HEK293 (cell line): ENCODE results near the gene GDF2.

Source experiments
- CTCF ChIP-seq: fragments of 450-650 bp; formaldehyde crosslinking; IDR thresholded peaks from 2 replicates; pipeline ENCODE4 v1.5.1; 2016; ENCODE audit warnings: missing biosample characterization, missing genetic modification characterization
- EGR2 ChIP-seq: fragments of 450-650 bp; formaldehyde crosslinking; IDR thresholded peaks from 2 replicates; pipeline ENCODE4 v1.5.1; 2016; ENCODE audit warnings: low read depth, missing biosample characterization, missing genetic modification characterization
- ELK4 ChIP-seq: IDR thresholded peaks from 2 replicates; pipeline ENCODE4 v1.6.1; 2011; ENCODE audit warnings: mild to moderate bottlenecking, low read depth, low read length, borderline replicate concordance
- HIC1 ChIP-seq: fragments of 450-650 bp; formaldehyde crosslinking; IDR thresholded peaks from 2 replicates; pipeline ENCODE4 v1.5.1; 2016; ENCODE audit warnings: missing biosample characterization, missing genetic modification characterization
- HOXC10 ChIP-seq: sonication (generic); formaldehyde crosslinking; IDR thresholded peaks from 2 replicates; pipeline ENCODE4 v1.8.1; 2023; ENCODE audit warnings: mild to moderate bottlenecking, missing genetic modification reagents
- KLF8 ChIP-seq: fragments of 450-650 bp; formaldehyde crosslinking; IDR thresholded peaks from 2 replicates; pipeline ENCODE4 v1.5.1; 2016; ENCODE audit warnings: missing biosample characterization, missing genetic modification characterization
- PRDM6 ChIP-seq: fragments of 450-650 bp; formaldehyde crosslinking; IDR thresholded peaks from 2 replicates; pipeline ENCODE4 v1.5.1; 2017; ENCODE audit warnings: missing biosample characterization, missing genetic modification characterization
- REPIN1 ChIP-seq: fragments of 450-650 bp; formaldehyde crosslinking; IDR thresholded peaks from 2 replicates; pipeline ENCODE4 v1.5.1; 2017; ENCODE audit warnings: missing biosample characterization, missing genetic modification characterization, low read depth
- REST ChIP-seq: fragments of 450-650 bp; formaldehyde crosslinking; IDR thresholded peaks from 2 replicates; pipeline ENCODE4 v1.5.1; 2016; ENCODE audit warnings: missing biosample characterization, missing genetic modification characterization
- SALL2 ChIP-seq: fragments of 450-650 bp; formaldehyde crosslinking; IDR thresholded peaks from 2 replicates; pipeline ENCODE4 v1.5.0; 2017; ENCODE audit warnings: missing biosample characterization, mild to moderate bottlenecking, missing genetic modification characterization, borderline replicate concordance
- SCRT2 ChIP-seq: fragments of 450-650 bp; formaldehyde crosslinking; IDR thresholded peaks from 2 replicates; pipeline ENCODE4 v1.5.1; 2016; ENCODE audit warnings: missing biosample characterization, missing genetic modification characterization
- ZBTB26 ChIP-seq: fragments of 450-650 bp; formaldehyde crosslinking; optimal IDR thresholded peaks from 2 replicates; pipeline ENCODE3; 2016; ENCODE audit warnings: missing biosample characterization, mild to moderate bottlenecking, missing genetic modification characterization
- ZNF169 ChIP-seq: fragments of 450-650 bp; formaldehyde crosslinking; IDR thresholded peaks from 2 replicates; pipeline ENCODE4 v1.5.1; 2016; ENCODE audit warnings: missing biosample characterization, missing genetic modification characterization
- ZNF175 ChIP-seq: fragments of 450-650 bp; formaldehyde crosslinking; IDR thresholded peaks from 2 replicates; pipeline ENCODE4 v1.5.1; 2016; ENCODE audit warnings: missing biosample characterization, missing genetic modification characterization
- ZNF311 ChIP-seq: fragments of 450-650 bp; formaldehyde crosslinking; IDR thresholded peaks from 2 replicates; pipeline ENCODE4 v1.5.1; 2017; ENCODE audit warnings: missing biosample characterization, missing genetic modification characterization, borderline replicate concordance
- ZNF335 ChIP-seq: fragments of 450-650 bp; formaldehyde crosslinking; conservative IDR thresholded peaks from 2 replicates; pipeline ENCODE4 v1.5.1; 2016; ENCODE audit warnings: missing biosample characterization, missing genetic modification characterization
- ZNF362 ChIP-seq: fragments of 450-650 bp; formaldehyde crosslinking; IDR thresholded peaks from 2 replicates; pipeline ENCODE4 v1.5.1; 2016; ENCODE audit warnings: missing biosample characterization, missing genetic modification characterization
- ZNF366 ChIP-seq: fragments of 450-650 bp; formaldehyde crosslinking; conservative IDR thresholded peaks from 2 replicates; pipeline ENCODE4 v1.5.1; 2016; ENCODE audit warnings: missing biosample characterization, missing genetic modification characterization
- ZNF473 ChIP-seq: fragments of 450-650 bp; formaldehyde crosslinking; IDR thresholded peaks from 2 replicates; pipeline ENCODE4 v1.5.1; 2017; ENCODE audit warnings: missing biosample characterization, missing genetic modification characterization
- ZNF514 ChIP-seq: fragments of 450-650 bp; formaldehyde crosslinking; IDR thresholded peaks from 2 replicates; pipeline ENCODE4 v1.5.1; 2016; ENCODE audit warnings: missing biosample characterization, missing genetic modification characterization
- ZNF580 ChIP-seq: fragments of 450-650 bp; formaldehyde crosslinking; IDR thresholded peaks from 2 replicates; pipeline ENCODE4 v1.5.1; 2016; ENCODE audit warnings: missing biosample characterization, missing genetic modification characterization
- ZNF621 ChIP-seq: fragments of 450-650 bp; formaldehyde crosslinking; IDR thresholded peaks from 2 replicates; pipeline ENCODE4 v1.5.1; 2017; ENCODE audit warnings: missing biosample characterization, missing genetic modification characterization
- ZNF626 ChIP-seq: fragments of 450-650 bp; sonication (Bioruptor Pico); formaldehyde crosslinking; IDR thresholded peaks from 2 replicates; pipeline ENCODE4 v1.5.1; 2018; ENCODE audit warnings: missing biosample characterization, missing genetic modification characterization, inconsistent platforms
- ZNF660 ChIP-seq: fragments of 450-650 bp; IDR thresholded peaks from 2 replicates; pipeline ENCODE4 v1.5.1; 2018; ENCODE audit warnings: missing biosample characterization, mild to moderate bottlenecking, missing genetic modification characterization
- ZSCAN30 ChIP-seq: fragments of 450-650 bp; IDR thresholded peaks from 2 replicates; pipeline ENCODE4 v1.5.1; 2018; ENCODE audit warnings: missing biosample characterization, mild to moderate bottlenecking, missing genetic modification characterization, moderate library complexity

The GDF2 gene

GRCh38 chr10:47311932-47312662 is 10.2 kb upstream of the GDF2 start (continued):
- no peak for TF ChIP-seq ZNF362
- no peak for TF ChIP-seq SCRT2 (tag by site-specific recombination)
- no peak for TF ChIP-seq ZNF366 (tag by site-specific recombination)
- no peak for TF ChIP-seq ZNF514 (tag by site-specific recombination)
- peak; percentile 69 for TF ChIP-seq ZNF335 (tag by site-specific recombination)
- no peak for TF ChIP-seq ZNF621 (tag by site-specific recombination)
- no peak for TF ChIP-seq ELK4
- TF ChIP-seq ZNF311 (tag by site-specific recombination), result no peak
- TF ChIP-seq PRDM6 (tag by site-specific recombination), result no peak
- no peak for TF ChIP-seq REPIN1 (tag by site-specific recombination)
- peak; percentile 67 for TF ChIP-seq EGR2 (tag by site-specific recombination)
- peak; percentile 80 for TF ChIP-seq CTCF (tag by site-specific recombination)
- TF ChIP-seq ZSCAN30 (tag by site-specific recombination), result 0 out of 2 replicates have a peak, but pooled peaks have one; percentile 53
- no peak for TF ChIP-seq ZBTB26 (tag by site-specific recombination)
- no peak for TF ChIP-seq ZNF580 (tag by site-specific recombination)
- no peak for TF ChIP-seq ZNF175 (tag by site-specific recombination)
- TF ChIP-seq SALL2 (tag by site-specific recombination), result no peak
- no peak for TF ChIP-seq ZNF626 (tag by site-specific recombination)
- no peak for TF ChIP-seq ZNF169 (tag by site-specific recombination)
- no peak for TF ChIP-seq HIC1 (tag by site-specific recombination)
- TF ChIP-seq ZNF473 (tag by site-specific recombination), result no peak
- TF ChIP-seq ZNF660 (tag by site-specific recombination), result no peak
- no peak for TF ChIP-seq KLF8 (tag by site-specific recombination)
- TF ChIP-seq HOXC10 (CRISPR knock-in tag), result no peak
- TF ChIP-seq REST (tag by site-specific recombination), result no peak
